IMR-90 (cell line): ENCODE results near the gene FANCD2. TPM values are rescaled to one million over a fixed set of nuclear protein-coding genes. Genes with fewer than 3 reads are reported as not detected.

Experiments used
- ATAC-seq: fragments of 200-7000 bp; cut with Tn5 transposase; 2 replicates; pipeline ENCODE4 v1.9.1; 2020; ENCODE audit warnings: low read depth, mild to moderate bottlenecking, moderate library complexity
- BruUV-seq: library from RNA; stranded (reverse); fragments of 400-500 nt; replicated peaks from 2 replicates; lab custom pipeline; 2021; lab: Mats Ljungman, UMichigan
- CTCF ChIA-PET: fragments of 300-600 bp; formaldehyde crosslinking; extraction: SDS; loops from one replicate; lab custom pipeline; 2021; ENCODE audit warnings: antibody characterized with exemption; lab: Yijun Ruan, JAX
- POLR2A ChIA-PET: fragments of 300-600 bp; sonication (Branson Sonifier 250); formaldehyde crosslinking; loops from one replicate; lab custom pipeline; 2022; ENCODE audit warnings: antibody characterized with exemption; ENCODE audit not compliant: unreplicated experiment; lab: Charles Lee
- DNase-seq: peaks from one replicate; pipeline ENCODE4 v3.0.0; 2013
- H2AFZ ChIP-seq: replicated peaks from 2 replicates; pipeline ENCODE3; 2013; ENCODE audit warnings: low read length, mild to moderate bottlenecking; ENCODE audit not compliant: poor library complexity
- H2AK5ac ChIP-seq: 2 replicates; pipeline ENCODE4 v1.6.1; 2013; ENCODE audit warnings: low read depth, low read length, inconsistent platforms
- H2AK9ac ChIP-seq: replicated peaks from 2 replicates; pipeline ENCODE3; 2013; ENCODE audit warnings: mild to moderate bottlenecking, low read depth, low read length, moderate library complexity; ENCODE audit not compliant: poor library complexity
- H2BK120ac ChIP-seq: 2 replicates; pipeline ENCODE4 v1.6.1; 2013; ENCODE audit warnings: low read depth, low read length, inconsistent platforms
- H2BK15ac ChIP-seq: 3 replicates; pipeline ENCODE4 v1.6.1; 2013; ENCODE audit warnings: low read depth, low read length, inconsistent platforms
- H2BK20ac ChIP-seq: 2 replicates; pipeline ENCODE4 v1.6.1; 2013; ENCODE audit warnings: low read depth, mild to moderate bottlenecking, inconsistent platforms, low read length, moderate library complexity
- H2BK5ac ChIP-seq: 2 replicates; pipeline ENCODE4 v1.6.1; 2013; ENCODE audit warnings: mild to moderate bottlenecking, low read depth, low read length, inconsistent platforms; ENCODE audit not compliant: poor library complexity, severe bottlenecking
- H3K14ac ChIP-seq: replicated peaks from 2 replicates; pipeline ENCODE4 v1.6.1; 2013; ENCODE audit warnings: low read depth, low read length, inconsistent platforms
- H3K18ac ChIP-seq: 2 replicates; pipeline ENCODE4 v1.6.1; 2013; ENCODE audit warnings: low read depth, low read length, control low read depth
- H3K23ac ChIP-seq: 2 replicates; pipeline ENCODE4 v1.6.1; 2013; ENCODE audit warnings: low read depth, low read length, inconsistent platforms
- H3K27ac ChIP-seq: 2 replicates; pipeline ENCODE4 v1.5.1; 2013; ENCODE audit warnings: mild to moderate bottlenecking, control low read depth, low read length; ENCODE audit not compliant: insufficient read depth
- H3K27me3 ChIP-seq: 2 replicates; pipeline ENCODE4 v1.6.1; 2013; ENCODE audit warnings: low read length; ENCODE audit not compliant: control insufficient read depth, insufficient read depth
- H3K36me3 ChIP-seq: 2 replicates; pipeline ENCODE4 v1.6.1; 2013; ENCODE audit warnings: low read length, mixed read lengths; ENCODE audit not compliant: control insufficient read depth, insufficient read depth
- H3K4ac ChIP-seq: 2 replicates; pipeline ENCODE4 v1.6.1; 2013; ENCODE audit warnings: low read depth, low read length, inconsistent platforms
- H3K4me1 ChIP-seq: 2 replicates; pipeline ENCODE4 v1.6.1; 2013; ENCODE audit warnings: low read length, mixed read lengths; ENCODE audit not compliant: control insufficient read depth, insufficient read depth
- H3K4me2 ChIP-seq: 2 replicates; pipeline ENCODE4 v1.6.1; 2013; ENCODE audit warnings: low read depth, mild to moderate bottlenecking, control low read depth, low read length, moderate library complexity
- H3K4me3 ChIP-seq: 2 replicates; pipeline ENCODE4 v1.5.1; 2013; ENCODE audit warnings: low read depth, mild to moderate bottlenecking, control low read depth, low read length, moderate library complexity; ENCODE audit not compliant: insufficient read depth
- H3K56ac ChIP-seq: 2 replicates; pipeline ENCODE4 v1.6.1; 2013; ENCODE audit warnings: low read length, inconsistent platforms; ENCODE audit not compliant: insufficient read depth; ENCODE audit errors: extremely low read depth
- H3K79me1 ChIP-seq, 2 experiments: 2 replicates each; pipeline ENCODE4 v1.6.1; 2013; ENCODE audit warnings: low read length in 2 of 2, inconsistent platforms in 1 of 2, low read depth in 1 of 2
- H3K9ac ChIP-seq: 2 replicates; pipeline ENCODE4 v1.6.1; 2013; ENCODE audit warnings: low read depth, low read length, control low read depth
- H3K9me1 ChIP-seq: 2 replicates; pipeline ENCODE4 v1.6.1; 2013; ENCODE audit warnings: low read length, inconsistent platforms; ENCODE audit not compliant: insufficient read depth
- H3K9me3 ChIP-seq: 2 replicates; pipeline ENCODE4 v1.6.1; 2013; ENCODE audit warnings: low read length; ENCODE audit not compliant: control insufficient read depth, insufficient read depth
- H4K20me1 ChIP-seq: 2 replicates; pipeline ENCODE4 v1.6.1; 2013; ENCODE audit warnings: low read length, inconsistent platforms; ENCODE audit not compliant: insufficient read depth
- H4K5ac ChIP-seq: 2 replicates; pipeline ENCODE4 v1.6.1; 2013; ENCODE audit warnings: mild to moderate bottlenecking, low read depth, low read length, control low read depth
- H4K8ac ChIP-seq, 2 experiments: 2 replicates each; pipeline ENCODE4 v1.6.1; 2013; ENCODE audit warnings: low read depth in 2 of 2, low read length in 2 of 2, control low read depth in 1 of 2, inconsistent platforms in 1 of 2
- H4K91ac ChIP-seq: 2 replicates; pipeline ENCODE4 v1.6.1; 2013; ENCODE audit warnings: low read depth, low read length, inconsistent platforms; ENCODE audit not compliant: insufficient read depth
- BHLHE40 ChIP-seq: fragments of 150-350 bp; IDR thresholded peaks from 2 replicates; pipeline ENCODE4 v1.6.1; 2016; ENCODE audit warnings: mild to moderate bottlenecking, low read depth, low read length
- FOS ChIP-seq: fragments of 150-350 bp; IDR thresholded peaks from 2 replicates; pipeline ENCODE4 v1.6.1; 2016; ENCODE audit warnings: low read depth, low read length
- MAFK ChIP-seq: IDR thresholded peaks from 2 replicates; pipeline ENCODE4 v1.6.1; 2012; ENCODE audit warnings: low read depth, low read length, improper control_type of control experiment
- MAZ ChIP-seq: IDR thresholded peaks from 2 replicates; pipeline ENCODE4 v1.6.1; 2012; ENCODE audit warnings: low read depth, mild to moderate bottlenecking, low read length, improper control_type of control experiment, moderate library complexity, borderline replicate concordance
- MXI1 ChIP-seq: IDR thresholded peaks from 2 replicates; pipeline ENCODE4 v1.6.1; 2012; ENCODE audit warnings: low read depth, mild to moderate bottlenecking, low read length, moderate library complexity, borderline replicate concordance
- RCOR1 ChIP-seq: IDR thresholded peaks from 2 replicates; pipeline ENCODE4 v1.6.1; 2012; ENCODE audit warnings: mild to moderate bottlenecking, low read length, improper control_type of control experiment; ENCODE audit not compliant: insufficient replicate concordance
- RFX5 ChIP-seq: IDR thresholded peaks from 2 replicates; pipeline ENCODE4 v1.8.0; 2012; ENCODE audit warnings: low read depth, mild to moderate bottlenecking, low read length, moderate library complexity
- WGBS, 2 experiments: methylation state at CpG; one replicate each; pipeline versions ENCODE4 v1.1.5 to v1.1.7; 2013; ENCODE audit warnings: missing lambda C conversion rate in 2 of 2; ENCODE audit not compliant: insufficient read length in 1 of 2; ENCODE audit errors: extremely low coverage in 2 of 2; 5-methylcytosine and 5-hydroxymethylcytosine counted together
- dilution Hi-C: fragments of 300-500 bp; cut with HindIII; formaldehyde crosslinking; loops from one replicate; pipeline ENCODE4 v1.14.3; 2018; ENCODE audit warnings: low sequenced_read_pairs; ENCODE audit not compliant: unreplicated experiment
- in situ Hi-C: fragments of 300-500 bp; cut with MboI; formaldehyde crosslinking; loops from 3 replicates; pipeline ENCODE4 v1.14.3; 2019; ENCODE audit warnings: low sequenced_read_pairs, inconsistent platforms, mixed read lengths
- intact Hi-C: fragments of 100-400 bp; cut with micrococcal nuclease; formaldehyde crosslinking; loops from 2 replicates; pipeline ENCODE4 v1.10.0; 2022
- polyA plus RNA-seq, 3 experiments: library from polyadenylated mRNA; depleted of rRNA; stranded (reverse); fragments of >200 nt; gene quantifications; 2 replicates each; pipeline ENCODE4 v1.2.3, GENCODE V29; 2012; ENCODE audit warnings: low replicate concordance in 1 of 3
- total RNA-seq: library from RNA; depleted of rRNA; stranded (reverse); fragments of >200 nt; gene quantifications from 2 replicates; pipeline ENCODE4 v1.2.3, GENCODE V29; 2012
- TF ChIP-seq, protein P1 (sequence below): fragments of 150-350 bp; IDR thresholded peaks from 2 replicates; pipeline ENCODE4 v1.6.1; 2017; ENCODE audit warnings: mild to moderate bottlenecking, antibody characterized with exemption, low read length, low read depth
- TF ChIP-seq, protein P2 (sequence below): fragments of 150-350 bp; IDR thresholded peaks from 2 replicates; pipeline ENCODE4 v1.6.1; 2016; ENCODE audit warnings: low read depth, mild to moderate bottlenecking, low read length, moderate library complexity, borderline replicate concordance
- TF ChIP-seq, protein P3 (sequence below): conservative IDR thresholded peaks from 2 replicates; pipeline ENCODE4 v1.5.1; 2012; ENCODE audit warnings: mild to moderate bottlenecking, low read depth, low read length, improper control_type of control experiment

FANCD2 gene
- total and polyA plus RNA-seq, 2 of the 4 experiments (the other 2 are of a cell fraction): 8.9 to 19.7 TPM

DNA sequence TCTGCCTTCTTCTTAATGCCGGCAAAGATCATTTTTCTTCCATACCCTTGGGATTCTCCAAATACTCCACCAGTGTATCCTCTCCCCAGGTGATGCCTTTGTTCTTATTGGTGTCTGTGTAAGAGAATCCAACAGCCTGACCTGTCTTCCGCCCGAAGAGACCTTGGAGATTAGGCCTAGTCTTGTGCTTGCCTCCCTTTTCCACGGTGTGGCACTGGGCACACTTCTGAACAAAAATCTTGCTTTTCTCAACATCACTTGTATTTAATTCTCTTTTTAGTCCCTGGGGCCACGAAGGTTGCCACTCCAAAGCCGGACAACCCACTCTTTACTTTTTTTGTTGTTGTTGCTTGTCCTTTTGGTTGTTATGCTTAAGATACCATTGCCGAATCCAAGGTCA, 25.6 kb upstream of the FANCD2 start:
- Histone ChIP-seq H3K4me3 (no peak overlapping the region), H3K4ac (no peak overlapping the region), H2BK120ac (no peak overlapping the region), H3K4me1 (no peaks in the 10 kb centered on the region), H3K9me1 (0 out of 2 replicates have a peak, but pooled peaks cover 2% of the 10 kb centered on the region), H4K91ac (no peak overlapping the region), H3K27ac (no peak overlapping the region), H2AK5ac (no peak overlapping the region), H2BK20ac (no peak overlapping the region), H4K20me1 (no peaks in the 10 kb centered on the region), H3K18ac (no peak overlapping the region), H3K27me3 (no peaks in the 10 kb centered on the region), H3K23ac (no peak overlapping the region), H3K36me3 (peaks cover 8% of the 10 kb centered on the region; the same call in 1 of the 2 replicates), H2AFZ (no peak overlapping the region), H3K9ac (no peak overlapping the region), H4K5ac (no peak overlapping the region), H2AK9ac (no peak overlapping the region), H3K9me3 (no peaks in the 10 kb centered on the region), H2BK15ac (no peak overlapping the region), H3K14ac (no peak overlapping the region), H3K79me1 (peaks cover 15 to 18% of the 10 kb centered on the region in 2 experiments), H3K4me2 (no peak overlapping the region), H2BK5ac (no peak overlapping the region), H4K8ac (no peak overlapping the region), H3K56ac (no peak overlapping the region)
- whole genome bisulfite sequencing, 2 experiments: no CpG with 5 or more reads among the region's 7 CpGs
- dilution Hi-C loops: no loop called here
- TF ChIP-seq, protein P1, sequence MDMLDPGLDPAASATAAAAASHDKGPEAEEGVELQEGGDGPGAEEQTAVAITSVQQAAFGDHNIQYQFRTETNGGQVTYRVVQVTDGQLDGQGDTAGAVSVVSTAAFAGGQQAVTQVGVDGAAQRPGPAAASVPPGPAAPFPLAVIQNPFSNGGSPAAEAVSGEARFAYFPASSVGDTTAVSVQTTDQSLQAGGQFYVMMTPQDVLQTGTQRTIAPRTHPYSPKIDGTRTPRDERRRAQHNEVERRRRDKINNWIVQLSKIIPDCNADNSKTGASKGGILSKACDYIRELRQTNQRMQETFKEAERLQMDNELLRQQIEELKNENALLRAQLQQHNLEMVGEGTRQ: no peak
- no peak for TF ChIP-seq RCOR1
- TF ChIP-seq, protein P2, sequence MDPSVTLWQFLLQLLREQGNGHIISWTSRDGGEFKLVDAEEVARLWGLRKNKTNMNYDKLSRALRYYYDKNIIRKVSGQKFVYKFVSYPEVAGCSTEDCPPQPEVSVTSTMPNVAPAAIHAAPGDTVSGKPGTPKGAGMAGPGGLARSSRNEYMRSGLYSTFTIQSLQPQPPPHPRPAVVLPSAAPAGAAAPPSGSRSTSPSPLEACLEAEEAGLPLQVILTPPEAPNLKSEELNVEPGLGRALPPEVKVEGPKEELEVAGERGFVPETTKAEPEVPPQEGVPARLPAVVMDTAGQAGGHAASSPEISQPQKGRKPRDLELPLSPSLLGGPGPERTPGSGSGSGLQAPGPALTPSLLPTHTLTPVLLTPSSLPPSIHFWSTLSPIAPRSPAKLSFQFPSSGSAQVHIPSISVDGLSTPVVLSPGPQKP: no peak
- TF ChIP-seq FOS: no peak
- TF ChIP-seq MXI1: no peak
- TF ChIP-seq MAZ: no peak
- no peak for TF ChIP-seq BHLHE40
- no peak for TF ChIP-seq MAFK
- no peak for TF ChIP-seq RFX5
- TF ChIP-seq, protein P3, sequence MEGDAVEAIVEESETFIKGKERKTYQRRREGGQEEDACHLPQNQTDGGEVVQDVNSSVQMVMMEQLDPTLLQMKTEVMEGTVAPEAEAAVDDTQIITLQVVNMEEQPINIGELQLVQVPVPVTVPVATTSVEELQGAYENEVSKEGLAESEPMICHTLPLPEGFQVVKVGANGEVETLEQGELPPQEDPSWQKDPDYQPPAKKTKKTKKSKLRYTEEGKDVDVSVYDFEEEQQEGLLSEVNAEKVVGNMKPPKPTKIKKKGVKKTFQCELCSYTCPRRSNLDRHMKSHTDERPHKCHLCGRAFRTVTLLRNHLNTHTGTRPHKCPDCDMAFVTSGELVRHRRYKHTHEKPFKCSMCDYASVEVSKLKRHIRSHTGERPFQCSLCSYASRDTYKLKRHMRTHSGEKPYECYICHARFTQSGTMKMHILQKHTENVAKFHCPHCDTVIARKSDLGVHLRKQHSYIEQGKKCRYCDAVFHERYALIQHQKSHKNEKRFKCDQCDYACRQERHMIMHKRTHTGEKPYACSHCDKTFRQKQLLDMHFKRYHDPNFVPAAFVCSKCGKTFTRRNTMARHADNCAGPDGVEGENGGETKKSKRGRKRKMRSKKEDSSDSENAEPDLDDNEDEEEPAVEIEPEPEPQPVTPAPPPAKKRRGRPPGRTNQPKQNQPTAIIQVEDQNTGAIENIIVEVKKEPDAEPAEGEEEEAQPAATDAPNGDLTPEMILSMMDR: no peak
- POLR2A ChIA-PET: no interaction called here
- ATAC-seq (no peak), DNase-seq (no peak)
- BruUV-seq: no TSS peak
- in situ Hi-C loops: no loop called here
- CTCF ChIA-PET: no interaction called here
- intact Hi-C loops: no loop called here
